ENCODE results near the gene GMDS. TPM values are rescaled to one million over a fixed set of nuclear protein-coding genes. Genes with fewer than 3 reads are reported as not detected.

GMDS gene
- total RNA-seq, 1 donor from 2014 or later, result 35.7 TPM

DNA sequence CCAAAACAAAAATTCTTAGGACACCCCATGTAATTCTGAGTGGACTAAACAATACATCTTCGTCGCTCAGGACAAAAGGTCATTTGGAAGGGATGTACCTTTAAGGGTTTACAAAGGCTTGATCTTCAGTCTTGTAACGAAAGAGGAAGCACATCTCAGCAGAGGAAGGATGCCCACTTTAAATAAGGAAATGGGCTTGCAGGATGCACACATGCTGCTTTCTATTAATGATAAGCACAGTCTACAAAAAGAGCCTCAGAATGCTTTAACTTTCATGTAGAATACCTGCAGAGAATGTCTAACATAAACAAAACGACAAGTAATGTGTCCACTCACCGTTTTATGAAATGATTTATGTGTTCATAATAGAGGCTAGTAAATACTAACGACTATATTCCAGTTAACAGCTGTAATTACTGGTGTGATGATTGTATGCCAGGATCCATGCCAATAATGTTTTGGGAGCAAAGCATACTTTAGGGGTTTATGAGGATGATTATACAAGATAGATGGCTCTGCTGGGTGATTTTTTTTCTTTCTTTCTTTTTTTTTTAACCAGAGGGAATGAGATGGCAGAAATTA, 216.9 kb downstream of the GMDS start:
- Mint-ChIP-seq H3K36me3 (ENCODE audit: low read depth) (no peaks in the 10 kb centered on the region), H3K4me3 (ENCODE audit: low read depth) (no peak overlapping the region), H3K4me1 (ENCODE audit: low read depth) (peaks cover 10% of the 10 kb centered on the region), H3K27me3 (ENCODE audit: low read depth) (peaks cover 13% of the 10 kb centered on the region), H3K27ac (no peak overlapping the region), H3K9me3 (no peaks in the 10 kb centered on the region)
- no peak for DNase-seq (ENCODE audit: low spot score)
- intact Hi-C loops (cut with micrococcal nuclease), result no loop called here

GRCh38 chr6:2026133-2026532, 219.3 kb downstream of the GMDS start:
- no peaks in the 10 kb centered on the region for H3K9me3 Mint-ChIP-seq
- H3K27ac Mint-ChIP-seq, result no peak overlapping the region
- H3K27me3 Mint-ChIP-seq (ENCODE audit: low read depth), result peaks cover 18% of the 10 kb centered on the region
- peaks cover 11% of the 10 kb centered on the region for H3K4me1 Mint-ChIP-seq (ENCODE audit: low read depth)
- H3K36me3 Mint-ChIP-seq (ENCODE audit: low read depth), result no peaks in the 10 kb centered on the region
- DNase-seq (ENCODE audit: low spot score), result no peak
- H3K4me3 Mint-ChIP-seq (ENCODE audit: low read depth), result no peak overlapping the region
- intact Hi-C loops (cut with micrococcal nuclease), result no loop called here

GRCh38 chr6:2021713-2022125, 223.7 kb downstream of the GMDS start:
- Mint-ChIP-seq H3K27ac (no peak overlapping the region), H3K9me3 (no peaks in the 10 kb centered on the region), H3K4me1 (ENCODE audit: low read depth) (peaks cover 3% of the 10 kb centered on the region), H3K27me3 (ENCODE audit: low read depth) (peaks cover 16% of the 10 kb centered on the region), H3K36me3 (ENCODE audit: low read depth) (no peaks in the 10 kb centered on the region), H3K4me3 (ENCODE audit: low read depth) (no peak overlapping the region)
- no peak for DNase-seq (ENCODE audit: low spot score)
- intact Hi-C loops (cut with micrococcal nuclease), result no loop called here

DNA sequence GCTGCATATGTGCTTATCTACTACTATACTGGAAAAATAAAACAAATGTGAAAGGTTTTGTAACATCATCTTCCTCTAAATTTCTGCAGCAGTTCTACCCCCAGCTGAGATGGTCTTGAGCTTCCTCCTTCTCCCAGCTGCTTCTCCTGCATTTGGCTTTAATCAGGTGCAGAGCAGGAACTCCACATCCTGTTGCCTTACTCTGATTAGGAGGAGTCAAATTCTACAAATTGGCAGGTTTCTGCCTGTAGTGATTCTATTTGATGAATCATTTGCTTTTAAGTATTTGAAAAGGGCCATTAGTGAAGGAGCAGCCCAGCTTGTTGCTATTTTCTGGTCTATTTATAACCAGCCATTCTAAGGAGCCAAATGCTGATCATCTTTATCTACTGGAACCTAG, 224.5 kb downstream of the GMDS start:
- Mint-ChIP-seq H3K9me3 (peaks cover 5% of the 10 kb centered on the region), H3K27ac (no peak overlapping the region), H3K4me3 (ENCODE audit: low read depth) (no peak overlapping the region), H3K36me3 (ENCODE audit: low read depth) (no peaks in the 10 kb centered on the region), H3K27me3 (ENCODE audit: low read depth) (peaks cover 16% of the 10 kb centered on the region), H3K4me1 (ENCODE audit: low read depth) (peaks cover 3% of the 10 kb centered on the region)
- no peak for DNase-seq (ENCODE audit: low spot score)
- intact Hi-C loops (cut with micrococcal nuclease), result no loop called here

DNA sequence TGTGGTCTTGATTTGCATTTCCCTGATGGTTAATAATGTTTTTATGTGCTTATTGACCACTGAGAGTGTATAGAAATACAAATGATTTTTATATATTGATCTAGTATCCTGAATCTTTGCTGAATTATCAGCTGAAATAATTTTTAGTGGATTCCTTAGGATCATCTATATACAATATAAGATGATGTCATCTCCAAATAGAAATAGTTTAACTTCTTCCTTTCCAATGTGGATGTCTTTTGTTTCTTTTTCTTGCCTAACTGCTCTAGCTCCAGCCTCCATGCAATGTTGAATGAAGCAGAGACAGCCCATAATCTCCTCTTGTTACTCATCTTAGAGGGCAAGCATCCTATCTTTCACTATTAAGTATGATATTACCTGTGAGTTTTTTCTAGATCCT, 226.4 kb downstream of the GMDS start:
- Mint-ChIP-seq H3K4me1 (ENCODE audit: low read depth) (peaks cover 3% of the 10 kb centered on the region), H3K9me3 (peaks cover 22% of the 10 kb centered on the region), H3K4me3 (ENCODE audit: low read depth) (no peak overlapping the region), H3K27ac (no peak overlapping the region), H3K27me3 (ENCODE audit: low read depth) (peaks cover 10% of the 10 kb centered on the region), H3K36me3 (ENCODE audit: low read depth) (peaks cover 4% of the 10 kb centered on the region)
- intact Hi-C loops (cut with micrococcal nuclease), result no loop called here
- DNase-seq (ENCODE audit: low spot score), result no peak

- Mint-ChIP-seq H3K36me3 (ENCODE audit: low read depth) (peaks cover 4% of the 10 kb centered on the region), H3K4me3 (ENCODE audit: low read depth) (no peak overlapping the region), H3K27ac (no peak overlapping the region), H3K27me3 (ENCODE audit: low read depth) (peaks cover 2% of the 10 kb centered on the region), H3K9me3 (peaks cover 41% of the 10 kb centered on the region), H3K4me1 (ENCODE audit: low read depth) (peaks cover 1% of the 10 kb centered on the region)
- intact Hi-C loops (cut with micrococcal nuclease), result no loop called here
- no peak for DNase-seq (ENCODE audit: low spot score)
Measured at GRCh38 chr6:2016040-2016439, 229.4 kb downstream of the GMDS start.

GRCh38 chr6:2008383-2008976, 236.9 kb downstream of the GMDS start:
- Mint-ChIP-seq H3K9me3 (peaks cover 21% of the 10 kb centered on the region), H3K4me3 (ENCODE audit: low read depth) (no peak overlapping the region), H3K4me1 (ENCODE audit: low read depth) (peaks cover 1% of the 10 kb centered on the region), H3K27me3 (ENCODE audit: low read depth) (no peaks in the 10 kb centered on the region), H3K27ac (no peak overlapping the region), H3K36me3 (ENCODE audit: low read depth) (peaks cover 5% of the 10 kb centered on the region)
- intact Hi-C loops (cut with micrococcal nuclease), result no loop called here
- DNase-seq (ENCODE audit: low spot score), result no peak

- peaks cover 14% of the 10 kb centered on the region for H3K9me3 Mint-ChIP-seq
Measured at GRCh38 chr6:2007165-2007564, 238.2 kb downstream of the GMDS start.

DNA sequence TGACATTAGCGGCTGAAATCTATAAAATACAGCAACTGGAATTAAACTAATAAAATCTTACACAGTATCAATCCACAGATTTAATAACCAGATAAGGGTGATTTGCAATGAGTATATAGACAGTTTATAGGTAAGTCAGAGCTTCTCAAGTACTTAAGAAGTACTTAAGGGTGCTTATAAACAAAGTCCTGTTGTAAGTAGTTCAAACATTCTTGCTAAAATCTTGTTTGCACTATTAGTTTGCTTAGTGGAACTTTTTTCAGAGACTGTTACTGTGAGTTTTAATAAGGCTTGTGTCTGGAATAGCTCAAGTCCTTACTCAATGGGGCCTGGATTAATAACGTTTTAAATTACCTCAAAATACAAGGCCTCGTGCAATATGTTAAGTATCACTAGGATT, 240.5 kb downstream of the GMDS start:
- Mint-ChIP-seq H3K27me3 (ENCODE audit: low read depth) (no peaks in the 10 kb centered on the region), H3K4me1 (ENCODE audit: low read depth) (no peaks in the 10 kb centered on the region)

More at GRCh38 chr6:2007165-2007564, 238.2 kb downstream of the GMDS start:
- intact Hi-C loops (cut with micrococcal nuclease), result no loop called here
- DNase-seq (ENCODE audit: low spot score), result no peak
- Mint-ChIP-seq H3K36me3 (ENCODE audit: low read depth) (peaks cover 5% of the 10 kb centered on the region), H3K4me3 (ENCODE audit: low read depth) (no peak overlapping the region), H3K27me3 (ENCODE audit: low read depth) (no peaks in the 10 kb centered on the region), H3K27ac (no peak overlapping the region), H3K4me1 (ENCODE audit: low read depth) (no peaks in the 10 kb centered on the region)

DNA sequence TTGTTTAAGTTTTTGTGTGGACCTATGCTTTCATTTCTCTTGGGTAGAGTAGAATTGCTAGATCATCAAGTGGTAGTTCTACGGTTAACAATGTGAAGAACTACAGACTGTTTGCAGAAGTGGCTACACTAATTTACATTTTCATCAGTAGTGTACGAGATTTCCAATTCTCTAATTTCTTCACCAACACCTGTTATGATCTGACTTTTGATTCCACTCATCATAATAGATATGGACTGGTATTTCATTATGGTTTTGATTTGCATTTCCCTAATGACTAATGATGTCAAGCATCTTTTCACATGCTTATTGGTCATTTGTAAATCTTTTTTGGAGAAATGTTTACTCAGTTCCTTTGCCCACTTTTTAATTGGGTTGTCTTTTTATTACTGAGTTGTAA, 244.4 kb downstream of the GMDS start:
- no peaks in the 10 kb centered on the region for H3K36me3 Mint-ChIP-seq (ENCODE audit: low read depth)
- H3K9me3 Mint-ChIP-seq, result no peaks in the 10 kb centered on the region
- no peaks in the 10 kb centered on the region for H3K27me3 Mint-ChIP-seq (ENCODE audit: low read depth)
- intact Hi-C loops (cut with micrococcal nuclease), result no loop called here
- H3K4me1 Mint-ChIP-seq (ENCODE audit: low read depth), result no peaks in the 10 kb centered on the region
- DNase-seq (ENCODE audit: low spot score), result no peak
- no peak overlapping the region for H3K4me3 Mint-ChIP-seq (ENCODE audit: low read depth)
- no peak overlapping the region for H3K27ac Mint-ChIP-seq

More for the DNA sequence above, 240.5 kb downstream of the GMDS start:
- Mint-ChIP-seq H3K9me3 (no peaks in the 10 kb centered on the region), H3K36me3 (ENCODE audit: low read depth) (peaks cover 5% of the 10 kb centered on the region), H3K27ac (no peak overlapping the region), H3K4me3 (ENCODE audit: low read depth) (no peak overlapping the region)
- intact Hi-C loops (cut with micrococcal nuclease), result no loop called here
- DNase-seq (ENCODE audit: low spot score), result no peak

- H3K4me1 Mint-ChIP-seq (ENCODE audit: low read depth), result peaks cover 3% of the 10 kb centered on the region
- no peaks in the 10 kb centered on the region for H3K27me3 Mint-ChIP-seq (ENCODE audit: low read depth)
- no peaks in the 10 kb centered on the region for H3K9me3 Mint-ChIP-seq
- no peak overlapping the region for H3K4me3 Mint-ChIP-seq (ENCODE audit: low read depth)
- H3K27ac Mint-ChIP-seq, result no peak overlapping the region
- DNase-seq (ENCODE audit: low spot score), result no peak
- no peaks in the 10 kb centered on the region for H3K36me3 Mint-ChIP-seq (ENCODE audit: low read depth)
- intact Hi-C loops (cut with micrococcal nuclease), result no loop called here
Measured at GRCh38 chr6:1997702-1998101, 247.7 kb downstream of the GMDS start.

GRCh38 chr6:1995636-1996035, 249.8 kb downstream of the GMDS start:
- H3K36me3 Mint-ChIP-seq (ENCODE audit: low read depth), result no peaks in the 10 kb centered on the region
- no peak overlapping the region for H3K4me3 Mint-ChIP-seq (ENCODE audit: low read depth)
- H3K9me3 Mint-ChIP-seq, result no peaks in the 10 kb centered on the region
- intact Hi-C loops (cut with micrococcal nuclease), result no loop called here
- H3K4me1 Mint-ChIP-seq (ENCODE audit: low read depth), result peaks cover 3% of the 10 kb centered on the region
- H3K27me3 Mint-ChIP-seq (ENCODE audit: low read depth), result no peaks in the 10 kb centered on the region
- DNase-seq (ENCODE audit: low spot score), result no peak
- H3K27ac Mint-ChIP-seq, result no peak overlapping the region

GRCh38 chr6:1993042-1993441, 252.4 kb downstream of the GMDS start:
- Mint-ChIP-seq H3K27me3 (ENCODE audit: low read depth) (no peaks in the 10 kb centered on the region), H3K27ac (no peak overlapping the region), H3K9me3 (no peaks in the 10 kb centered on the region), H3K4me1 (ENCODE audit: low read depth) (peaks cover 3% of the 10 kb centered on the region), H3K36me3 (ENCODE audit: low read depth) (no peaks in the 10 kb centered on the region), H3K4me3 (ENCODE audit: low read depth) (no peak overlapping the region)
- no peak for DNase-seq (ENCODE audit: low spot score)
- intact Hi-C loops (cut with micrococcal nuclease), result no loop called here

Data from activated T-helper 2 cell treated with anti-CD3 and anti-CD28 coated beads, Interferon-gamma antibody, Interleukin-2, Interleukin-4, amounts not matched to agents 10 μg/mL and 5 μg/mL and 100 μg/mL, durations not matched to agents 14 hours and 24 hours and 36 hours (primary cell).